Gastroesophageal sphincter (tissue), 3 donors: ENCODE data around the gene HPSE2.
"Not testable (repeated sequence)": the region's sequence is repeated elsewhere in the genome, so short reads cannot be mapped to it uniquely, and the experiment has no call there.

Experiments
- CTCF ChIP-seq, 4 experiments: fragments of 200-600 bp in 2 of 4; fragments of 450-650 bp in 2 of 4; sonication (generic) in 1 of 4; IDR thresholded peaks; one replicate each; pipeline ENCODE4 v1.5.1; 2017 to 2019; ENCODE audit warnings: antibody characterized with exemption in 4 of 4, mild to moderate bottlenecking in 2 of 4, moderate library complexity in 2 of 4
- EP300 ChIP-seq: sonication (generic); formaldehyde crosslinking; IDR thresholded peaks from one replicate; pipeline ENCODE4 v1.6.1; 2017; ENCODE audit warnings: antibody characterized with exemption, mild to moderate bottlenecking
- POLR2A ChIP-seq, 2 donors: fragments of 450-650 bp; IDR thresholded peaks; one replicate each; pipeline ENCODE4 v1.6.1; 2017; ENCODE audit warnings: antibody characterized with exemption in 2 of 2, mild to moderate bottlenecking in 2 of 2, moderate library complexity in 1 of 2

DNA sequence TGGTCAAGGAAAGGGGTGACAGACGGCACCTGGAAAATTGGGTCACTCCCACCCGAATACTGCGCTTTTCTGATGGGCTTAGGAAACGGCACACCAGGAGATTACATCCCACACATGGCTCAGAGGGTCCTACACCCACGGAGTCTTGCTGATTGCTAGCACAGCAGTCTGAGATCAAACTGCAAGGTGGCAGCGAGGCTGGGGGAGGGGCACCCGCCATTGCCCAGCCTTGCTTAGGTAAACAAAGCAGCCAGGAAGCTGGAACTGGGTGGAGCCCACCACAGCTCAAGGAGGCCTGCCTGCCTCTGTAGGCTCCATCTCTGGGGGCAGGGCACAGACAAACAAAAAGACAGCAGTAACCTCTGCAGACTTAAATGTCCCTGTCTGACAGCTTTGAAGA lies 694.1 kb downstream of the HPSE2 start:
- not testable (repeated sequence) for TF ChIP-seq CTCF (IDR thresholded peaks at IDR 0.05); POLR2A (IDR thresholded peaks at IDR 0.05); EP300
